ENCODE results near the gene ICAM2. TPM values are rescaled to one million over a fixed set of nuclear protein-coding genes. Genes with fewer than 3 reads are reported as not detected.
A peak's percentile ranks its signal among the peaks of the same experiment; 100 is the strongest.

ICAM2 gene
- total RNA-seq, 1 donor from 2014 or later = 62.2 TPM

DNA sequence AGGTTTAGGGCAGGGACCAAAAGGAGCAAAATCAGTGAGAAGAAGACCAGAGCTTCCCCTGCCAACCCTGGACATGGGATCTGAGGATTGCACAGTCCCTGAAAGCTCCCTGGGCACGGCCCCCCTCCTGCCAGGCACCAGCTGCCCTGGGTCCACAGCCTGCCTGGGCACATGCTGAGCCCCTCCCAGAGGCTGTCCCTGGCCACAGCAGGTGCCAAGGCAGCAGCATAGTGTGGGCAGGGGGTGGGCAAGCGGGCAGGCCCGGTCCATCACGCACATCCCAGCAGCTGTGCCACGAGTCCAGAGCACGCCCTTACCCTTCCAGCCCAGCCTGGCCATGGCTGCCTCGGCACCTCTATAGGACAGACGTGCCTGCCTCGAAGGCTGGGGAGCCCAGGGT is 60.4 kb downstream of the ICAM2 start:
- H3K36me3 Mint-ChIP-seq (ENCODE audit: low read depth) = no peaks in the 10 kb centered on the region
- no peak for DNase-seq
- H3K4me1 Mint-ChIP-seq = peaks cover 5% of the 10 kb centered on the region
- H3K27ac Mint-ChIP-seq = no peak overlapping the region
- no peak overlapping the region for H3K4me3 Mint-ChIP-seq
- H3K9me3 Mint-ChIP-seq = no peaks in the 10 kb centered on the region
- intact Hi-C loops (cut with micrococcal nuclease) = loop anchor here (2.0 kb wide), 1 partner anchor 13 kb away; no protein-coding TSS in a partner anchor
- H3K27me3 Mint-ChIP-seq = peaks cover 3% of the 10 kb centered on the region

DNA sequence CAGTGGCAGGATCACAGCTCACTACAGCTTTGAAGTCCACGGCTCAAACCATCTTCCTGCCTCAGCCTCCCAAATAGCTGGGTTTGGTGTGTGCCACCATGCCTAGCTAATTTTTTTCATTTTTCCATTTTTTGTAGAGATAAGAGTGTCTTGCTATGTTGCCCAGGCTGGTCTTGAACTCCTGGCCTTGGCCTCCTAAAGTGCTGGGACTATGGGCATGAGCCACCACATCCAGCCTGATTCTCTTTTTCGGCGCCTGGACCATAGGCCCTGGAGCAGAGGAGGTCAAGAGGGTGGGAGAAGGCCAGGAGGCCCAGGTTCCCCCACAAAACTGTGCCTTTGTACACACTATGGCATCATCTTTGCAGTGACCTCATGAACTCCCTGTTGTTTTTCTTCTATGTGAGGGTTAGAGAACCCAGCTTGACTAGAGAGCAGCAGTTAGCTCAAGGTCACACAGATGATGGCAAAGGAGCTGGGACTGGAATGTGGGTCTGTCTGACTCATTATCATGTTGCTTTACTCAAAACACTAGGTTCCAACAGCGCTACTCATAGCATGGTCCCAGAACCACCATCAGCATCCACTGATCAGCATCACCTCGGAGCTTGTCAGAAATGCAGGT is 64.0 kb downstream of the ICAM2 start:
- Mint-ChIP-seq H3K36me3 (ENCODE audit: low read depth) (no peaks in the 10 kb centered on the region), H3K27me3 (no peaks in the 10 kb centered on the region), H3K27ac (no peak overlapping the region), H3K9me3 (no peaks in the 10 kb centered on the region), H3K4me3 (no peak overlapping the region), H3K4me1 (peaks cover 19% of the 10 kb centered on the region)
- DNase-seq = no peak
- intact Hi-C loops (cut with micrococcal nuclease) = no loop called here

DNA sequence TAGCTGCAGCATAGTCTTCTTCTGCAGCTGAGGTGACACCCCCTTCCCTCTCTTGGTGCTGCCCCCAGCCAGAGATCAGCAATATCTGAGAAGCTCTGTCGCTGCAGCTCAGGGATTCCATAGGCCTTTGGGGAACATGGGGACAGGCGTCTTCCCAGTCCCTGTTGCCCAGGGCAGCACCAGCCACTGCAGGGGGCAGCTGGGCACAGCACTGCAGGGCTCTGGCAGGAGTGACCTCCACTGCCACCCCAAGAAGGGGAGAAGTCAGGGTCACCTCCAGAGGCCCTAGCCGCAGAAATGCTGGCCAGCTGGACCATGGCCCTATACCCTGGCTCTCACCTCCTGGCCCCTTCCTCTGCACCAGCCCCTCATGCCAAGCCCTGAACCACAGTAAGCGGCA is 64.6 kb downstream of the ICAM2 start:
- Mint-ChIP-seq H3K4me1 (peaks cover 18% of the 10 kb centered on the region), H3K27me3 (no peaks in the 10 kb centered on the region), H3K4me3 (no peak overlapping the region), H3K36me3 (ENCODE audit: low read depth) (no peaks in the 10 kb centered on the region), H3K9me3 (no peaks in the 10 kb centered on the region), H3K27ac (no peak overlapping the region)
- intact Hi-C loops (cut with micrococcal nuclease) = no loop called here
- DNase-seq = no peak

DNA sequence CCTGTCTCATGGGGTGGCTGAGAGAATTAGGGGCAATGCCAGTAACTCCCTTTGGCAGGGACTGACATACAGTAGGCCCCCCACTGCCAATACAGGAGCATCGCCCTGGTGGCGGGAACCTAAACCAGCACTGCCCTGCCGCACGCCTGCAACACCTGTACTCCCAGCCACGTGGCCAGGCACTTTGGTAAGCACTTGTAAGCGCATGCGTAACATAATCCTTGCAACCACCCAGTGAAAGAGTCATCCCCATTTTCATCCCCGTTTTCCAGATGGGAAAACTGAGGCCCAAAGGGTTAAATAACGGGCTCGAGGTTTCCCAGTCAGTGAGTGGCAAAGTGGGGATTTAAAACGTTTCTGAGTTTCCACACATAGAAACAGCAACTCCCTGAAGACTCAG is 65.2 kb downstream of the ICAM2 start:
- no peak for DNase-seq
- Mint-ChIP-seq H3K4me1 (peaks cover 18% of the 10 kb centered on the region), H3K36me3 (ENCODE audit: low read depth) (no peaks in the 10 kb centered on the region), H3K4me3 (no peak overlapping the region), H3K27ac (no peak overlapping the region), H3K9me3 (no peaks in the 10 kb centered on the region), H3K27me3 (no peaks in the 10 kb centered on the region)
- intact Hi-C loops (cut with micrococcal nuclease) = no loop called here

DNA sequence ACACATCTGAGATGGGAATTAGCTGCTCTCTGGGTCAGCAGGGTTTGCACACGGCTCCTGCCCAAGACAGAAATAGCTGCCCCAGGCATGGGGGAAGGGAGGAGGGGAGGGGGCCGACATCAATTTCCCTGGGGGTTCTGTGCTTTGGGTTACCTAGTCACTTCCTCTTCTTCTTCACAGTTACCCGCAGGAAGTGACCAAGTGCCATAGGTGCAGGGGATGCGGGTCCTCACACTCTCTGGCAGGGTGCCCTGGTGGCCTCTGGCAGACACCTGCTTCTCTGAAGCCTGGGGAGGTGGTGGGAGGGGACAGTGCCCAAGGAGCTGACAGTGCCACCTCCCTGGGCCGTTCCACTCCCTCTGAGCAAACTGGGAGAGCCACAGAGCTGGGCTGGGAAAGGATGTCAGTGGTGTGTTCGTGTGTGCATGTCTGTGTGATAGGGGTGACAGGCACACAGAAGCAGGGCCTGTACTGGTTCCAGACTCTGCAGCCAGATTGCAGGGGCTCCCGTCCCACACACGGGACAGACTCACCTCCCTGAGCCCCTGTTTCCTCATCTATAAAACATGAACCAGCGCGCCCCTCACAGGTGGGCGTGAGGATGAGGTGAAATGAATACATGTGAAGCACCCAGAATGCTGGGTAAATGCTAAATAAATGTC is 65.9 kb downstream of the ICAM2 start:
- intact Hi-C loops (cut with micrococcal nuclease) = no loop called here

More for the DNA sequence above, 65.9 kb downstream of the ICAM2 start:
- H3K27ac Mint-ChIP-seq = peak overlapping the region; percentile 10
- no peaks in the 10 kb centered on the region for H3K36me3 Mint-ChIP-seq (ENCODE audit: low read depth)
- DNase-seq = peak; percentile 71
- no peaks in the 10 kb centered on the region for H3K9me3 Mint-ChIP-seq
- no peaks in the 10 kb centered on the region for H3K27me3 Mint-ChIP-seq
- H3K4me3 Mint-ChIP-seq = no peak overlapping the region
- H3K4me1 Mint-ChIP-seq = peaks cover 18% of the 10 kb centered on the region

Other genes starting within 250 kb of the ICAM2 start
- 81.8 and 82.9 TPM in 2 replicates for gene CCDC47, start 247.0 kb downstream of the ICAM2 start, total RNA-seq
- gene DDX42, start 246.5 kb downstream of the ICAM2 start, total RNA-seq = 145 and 146 TPM in 2 replicates
- gene PSMC5, start 193.2 kb downstream of the ICAM2 start, total RNA-seq = 189 and 199 TPM in 2 replicates
- gene FTSJ3, start 193.0 kb downstream of the ICAM2 start, total RNA-seq = 99.6 and 100 TPM in 2 replicates
- gene SMARCD2, start 177.9 kb downstream of the ICAM2 start, total RNA-seq = 120 and 121 TPM in 2 replicates
- not detected in 2 replicates for gene CSH2, start 147.0 kb downstream of the ICAM2 start, total RNA-seq
- gene GH2, start 138.7 kb downstream of the ICAM2 start, total RNA-seq = not detected in 2 replicates
- gene CSH1, start 124.1 kb downstream of the ICAM2 start, total RNA-seq = not detected in 2 replicates
- not detected in 2 replicates for gene CSHL1, start 109.4 kb downstream of the ICAM2 start, total RNA-seq
- gene GH1, start 101.8 kb downstream of the ICAM2 start, total RNA-seq = not detected in 2 replicates
- gene CD79B, start 88.3 kb downstream of the ICAM2 start, total RNA-seq = 24.4 and 29.2 TPM in 2 replicates
- gene SCN4A, start 47.7 kb downstream of the ICAM2 start, total RNA-seq = 0.05 and 0.40 TPM in 2 replicates
- 0.12 and 0.47 TPM in 2 replicates for gene PRR29, start 22.3 kb downstream of the ICAM2 start, total RNA-seq
- 41.3 and 52.1 TPM in 2 replicates for gene ERN1, start 109.5 kb upstream of the ICAM2 start, total RNA-seq
- gene TEX2, start 242.6 kb upstream of the ICAM2 start, total RNA-seq = 22.2 and 23.9 TPM in 2 replicates

Data from activated CD4-positive, alpha-beta T cell treated with anti-CD3 and anti-CD28 coated beads, Interleukin-2, amount 10 ng/mL, durations not matched to agents 24 days and 14 days (primary cell).